Right atrium auricular region (tissue), 2 donors: Measurements from ENCODE around the gene ADAMTS17. TPM values are rescaled to one million over a fixed set of nuclear protein-coding genes. Genes with fewer than 3 reads are reported as not detected.

Experiments
- DNase-seq: peaks from one replicate; pipeline ENCODE4 v3.0.0-alpha.2; 2019; ENCODE audit warnings: low spot score
- H3K27ac ChIP-seq, 2 donors: fragments of 200-600 bp; sonication (generic); 1 replicate in 1 of 2; 2 replicates in 1 of 2; pipeline ENCODE4 v1.5.1; 2016 to 2019
- H3K27me3 ChIP-seq, 2 donors: fragments of 200-600 bp; sonication (generic); one replicate each; pipeline versions ENCODE4 v1.5.1 to v1.6.0; 2017 to 2019
- H3K36me3 ChIP-seq: fragments of 200-600 bp; sonication (generic); one replicate; pipeline ENCODE4 v1.5.1; 2016
- H3K4me1 ChIP-seq, 2 donors: fragments of 200-600 bp; sonication (generic); one replicate each; pipeline versions ENCODE4 v1.5.1 to v1.6.0; 2017 to 2019
- H3K4me3 ChIP-seq, 2 donors: fragments of 200-600 bp; sonication (generic); 1 replicate in 1 of 2; 2 replicates in 1 of 2; pipeline ENCODE4 v1.5.1; 2017 to 2019; ENCODE audit warnings: mild to moderate bottlenecking in 1 of 2, moderate library complexity in 1 of 2
- H3K9me3 ChIP-seq, 2 donors: fragments of 200-600 bp; sonication (generic); one replicate each; pipeline ENCODE4 v1.5.1; 2019
- total RNA-seq, 2 donors: library from RNA; depleted of rRNA; stranded (reverse); fragments of >200 nt; gene quantifications; one replicate each; pipeline ENCODE4 v1.1.0, GENCODE V29; 2016
- TF ChIP-seq, protein P1 (sequence below), 2 donors: fragments of 200-600 bp; sonication (generic); IDR thresholded peaks; one replicate each; pipeline ENCODE4 v1.5.1; 2019; ENCODE audit warnings: antibody characterized with exemption in 2 of 2

ADAMTS17 gene
- total RNA-seq, 2 donors from 2014 or later, result 3.6 to 4.4 TPM

DNA sequence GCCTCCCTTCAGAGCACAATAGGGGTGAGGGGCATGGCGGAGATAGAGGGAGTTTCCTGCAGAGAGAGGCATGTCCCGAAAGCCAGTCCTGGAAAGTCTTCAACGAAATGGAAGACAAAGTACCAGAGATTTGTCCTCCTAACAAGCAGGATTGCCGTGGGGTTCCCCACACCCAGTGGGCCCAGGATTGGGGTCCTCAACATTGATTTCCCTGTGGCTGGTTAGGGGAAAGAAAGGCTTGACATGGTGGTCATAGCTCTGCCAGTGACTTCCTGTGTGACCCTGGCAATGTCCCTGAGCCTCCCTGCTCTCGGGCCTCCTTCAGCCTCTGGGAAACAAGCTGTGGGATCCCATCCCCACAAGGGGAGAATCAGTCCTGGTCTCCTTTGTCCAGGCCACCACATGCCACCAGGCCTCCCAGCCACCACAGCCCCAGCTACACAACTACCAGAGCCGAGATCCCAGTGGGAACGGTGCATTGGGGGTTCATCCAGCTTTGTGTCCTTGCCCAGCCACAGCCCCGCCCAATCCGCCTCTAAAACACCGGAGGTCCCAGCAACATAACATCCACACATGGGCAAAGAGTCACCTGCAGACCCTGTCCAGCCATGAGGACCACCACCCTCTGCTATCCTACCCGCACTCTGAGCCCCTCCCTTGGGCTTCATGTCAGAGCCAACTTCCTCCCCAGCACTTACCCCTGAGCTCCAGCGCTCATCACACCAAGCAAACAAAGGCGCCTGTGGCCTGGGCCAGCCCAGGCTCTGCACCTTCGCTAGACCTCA is 63.0 kb downstream of the ADAMTS17 start:
- TF ChIP-seq, protein P1, sequence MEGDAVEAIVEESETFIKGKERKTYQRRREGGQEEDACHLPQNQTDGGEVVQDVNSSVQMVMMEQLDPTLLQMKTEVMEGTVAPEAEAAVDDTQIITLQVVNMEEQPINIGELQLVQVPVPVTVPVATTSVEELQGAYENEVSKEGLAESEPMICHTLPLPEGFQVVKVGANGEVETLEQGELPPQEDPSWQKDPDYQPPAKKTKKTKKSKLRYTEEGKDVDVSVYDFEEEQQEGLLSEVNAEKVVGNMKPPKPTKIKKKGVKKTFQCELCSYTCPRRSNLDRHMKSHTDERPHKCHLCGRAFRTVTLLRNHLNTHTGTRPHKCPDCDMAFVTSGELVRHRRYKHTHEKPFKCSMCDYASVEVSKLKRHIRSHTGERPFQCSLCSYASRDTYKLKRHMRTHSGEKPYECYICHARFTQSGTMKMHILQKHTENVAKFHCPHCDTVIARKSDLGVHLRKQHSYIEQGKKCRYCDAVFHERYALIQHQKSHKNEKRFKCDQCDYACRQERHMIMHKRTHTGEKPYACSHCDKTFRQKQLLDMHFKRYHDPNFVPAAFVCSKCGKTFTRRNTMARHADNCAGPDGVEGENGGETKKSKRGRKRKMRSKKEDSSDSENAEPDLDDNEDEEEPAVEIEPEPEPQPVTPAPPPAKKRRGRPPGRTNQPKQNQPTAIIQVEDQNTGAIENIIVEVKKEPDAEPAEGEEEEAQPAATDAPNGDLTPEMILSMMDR (IDR thresholded peaks at IDR 0.05), result no peak
- DNase-seq, result no peak
- Histone ChIP-seq H3K27ac (no peak overlapping the region), H3K36me3 (no peaks in the 10 kb centered on the region), H3K27me3 (no peaks in the 10 kb centered on the region), H3K4me1 (peaks cover 0 to 21% of the 10 kb centered on the region in 2 donors), H3K4me3 (no peak overlapping the region), H3K9me3 (peaks cover 0 to 2% of the 10 kb centered on the region in 2 donors)

DNA sequence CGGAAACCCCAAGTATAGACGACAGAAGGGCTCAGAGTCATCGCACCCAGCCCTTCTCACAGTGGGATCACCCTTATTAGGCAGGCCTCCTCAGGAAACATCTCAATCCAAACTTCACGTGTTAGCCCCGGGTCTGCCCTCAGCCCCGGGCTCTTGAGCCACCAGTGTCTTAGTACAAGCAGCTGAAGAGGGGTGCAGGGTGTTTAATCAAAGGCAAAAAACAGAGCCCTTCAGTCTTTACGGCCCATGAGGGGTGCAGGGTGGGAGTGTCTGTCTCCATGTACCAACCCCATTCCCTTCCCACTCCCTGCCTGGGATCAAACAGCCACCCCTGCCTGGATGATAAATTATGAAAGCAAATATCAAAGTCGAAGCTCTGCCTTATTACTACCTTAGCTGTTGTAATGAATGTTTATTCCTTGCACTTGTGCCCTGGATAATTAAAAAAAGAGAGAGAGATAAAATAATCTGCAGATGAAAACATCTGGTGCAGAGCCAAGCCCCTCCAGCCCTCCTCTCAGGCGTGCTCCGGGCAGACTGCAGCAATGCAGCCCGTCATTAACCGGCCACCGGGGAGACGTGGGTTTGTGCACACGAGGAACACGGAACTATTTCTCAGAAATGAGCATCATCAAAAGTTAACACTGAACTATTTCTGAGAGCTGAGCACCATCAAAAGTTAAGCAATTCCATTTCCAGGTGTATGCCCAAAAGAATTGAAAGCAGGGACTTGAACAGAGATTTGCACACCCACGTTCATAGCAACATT is 64.5 kb downstream of the ADAMTS17 start:
- no peaks in the 10 kb centered on the region for H3K36me3 ChIP-seq
- DNase-seq, result no peak
- TF ChIP-seq, protein P1 (IDR thresholded peaks at IDR 0.05), result no peak
- H3K4me1 ChIP-seq, result peaks cover 0 to 21% of the 10 kb centered on the region in 2 donors
- H3K27me3 ChIP-seq, result no peaks in the 10 kb centered on the region
- peaks cover 0 to 16% of the 10 kb centered on the region in 2 donors for H3K9me3 ChIP-seq
- no peak overlapping the region for H3K4me3 ChIP-seq
- no peak overlapping the region for H3K27ac ChIP-seq

DNA sequence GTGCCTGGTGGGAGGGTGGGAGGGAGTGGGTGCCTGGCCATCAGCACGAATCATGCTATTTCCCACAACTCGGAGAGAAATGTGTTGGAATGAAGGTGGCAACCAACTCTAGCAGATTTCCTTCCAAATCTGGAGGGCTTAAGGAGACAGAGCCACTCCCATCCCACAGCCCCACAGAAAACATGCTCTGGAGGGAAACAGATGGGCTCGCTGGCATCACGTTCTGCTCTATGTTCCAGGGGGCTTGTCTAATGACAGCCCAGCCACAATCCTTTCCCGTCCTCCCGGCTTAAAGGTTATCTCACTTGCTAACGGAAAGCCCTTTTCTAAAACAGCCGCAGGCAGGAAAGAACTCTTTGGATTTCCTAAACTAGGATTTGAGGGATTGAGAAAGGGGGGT is 65.3 kb downstream of the ADAMTS17 start:
- DNase-seq, result no peak
- Histone ChIP-seq H3K4me3 (no peak overlapping the region), H3K9me3 (peaks cover 0 to 16% of the 10 kb centered on the region in 2 donors), H3K36me3 (no peaks in the 10 kb centered on the region), H3K4me1 (peaks cover 0 to 21% of the 10 kb centered on the region in 2 donors), H3K27ac (no peak overlapping the region), H3K27me3 (no peaks in the 10 kb centered on the region)
- TF ChIP-seq, protein P1 (IDR thresholded peaks at IDR 0.05), result no peak

DNA sequence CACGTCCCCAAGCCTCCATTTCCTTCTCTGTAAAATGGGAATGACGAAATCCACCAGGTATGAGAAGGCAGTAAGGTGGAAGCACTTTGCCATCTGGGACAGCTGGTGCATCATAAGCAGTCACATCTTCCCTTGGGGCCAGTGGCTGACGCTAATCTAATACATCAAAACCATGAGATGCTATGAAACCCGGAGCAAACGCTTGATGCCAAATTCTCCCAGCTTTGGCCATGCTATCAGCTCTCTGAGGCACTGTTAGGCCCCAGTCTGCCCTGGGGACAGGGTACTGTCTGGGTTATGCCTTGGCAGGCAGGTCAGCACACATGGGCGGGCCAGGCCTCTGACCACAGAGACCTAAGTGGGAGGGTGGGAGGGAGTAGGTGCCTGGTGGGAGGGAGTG is 66.1 kb downstream of the ADAMTS17 start:
- H3K27me3 ChIP-seq, result no peaks in the 10 kb centered on the region
- H3K36me3 ChIP-seq, result no peaks in the 10 kb centered on the region
- no peak for DNase-seq
- no peak overlapping the region for H3K27ac ChIP-seq
- TF ChIP-seq, protein P1 (IDR thresholded peaks at IDR 0.05), result no peak
- peaks cover 0 to 16% of the 10 kb centered on the region in 2 donors for H3K9me3 ChIP-seq
- no peak overlapping the region for H3K4me3 ChIP-seq
- H3K4me1 ChIP-seq, result peaks cover 0 to 21% of the 10 kb centered on the region in 2 donors

DNA sequence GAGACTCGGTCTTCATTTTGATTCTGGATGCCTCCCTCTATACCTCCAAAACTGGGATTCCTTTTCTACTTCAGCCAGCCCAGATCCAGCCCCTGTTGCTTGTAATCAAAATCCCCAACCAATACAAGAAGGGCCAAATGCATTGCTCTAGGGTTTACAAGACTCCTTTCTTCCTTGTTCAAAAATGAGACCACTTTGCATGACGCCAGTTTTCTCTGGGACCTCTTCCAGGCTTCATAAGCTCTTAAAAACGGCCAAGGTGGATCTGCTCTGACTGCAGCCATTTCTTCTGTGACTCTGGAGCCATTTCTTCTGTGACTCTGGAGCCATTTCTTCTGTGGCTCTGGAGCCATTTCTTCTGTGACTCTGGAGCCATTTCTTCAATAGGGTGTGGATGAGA is 71.9 kb downstream of the ADAMTS17 start:
- H3K27ac ChIP-seq, result no peak overlapping the region
- TF ChIP-seq, protein P1 (IDR thresholded peaks at IDR 0.05), result no peak
- no peaks in the 10 kb centered on the region for H3K36me3 ChIP-seq
- no peak overlapping the region for H3K4me3 ChIP-seq
- H3K27me3 ChIP-seq, result no peaks in the 10 kb centered on the region
- H3K9me3 ChIP-seq, result peaks cover 0 to 16% of the 10 kb centered on the region in 2 donors
- DNase-seq, result no peak
- peaks cover 0 to 11% of the 10 kb centered on the region in 2 donors for H3K4me1 ChIP-seq
